Mesodermal cell (in vitro differentiated cells): ENCODE data around the gene PPP2R5B.

Experiments used
- H3K27ac ChIP-seq: 2 replicates; pipeline ENCODE4 v1.7.0; 2013; ENCODE audit warnings: mild to moderate bottlenecking, low read depth, low read length, moderate library complexity; ENCODE audit not compliant: severe bottlenecking
- H3K36me3 ChIP-seq: 2 replicates; pipeline ENCODE4 v1.7.1; 2013; ENCODE audit warnings: mild to moderate bottlenecking, low read length, moderate library complexity; ENCODE audit not compliant: control insufficient read depth, insufficient read depth
- H3K4me1 ChIP-seq: one replicate; pipeline ENCODE4 v1.7.1; 2013; ENCODE audit warnings: mild to moderate bottlenecking, low read length; ENCODE audit not compliant: insufficient read depth, control insufficient read depth, poor library complexity, severe bottlenecking
- H3K4me3 ChIP-seq: 2 replicates; pipeline ENCODE4 v1.7.0; 2013; ENCODE audit warnings: low read length, control low read depth, mild to moderate bottlenecking; ENCODE audit not compliant: insufficient read depth, poor library complexity, severe bottlenecking; ENCODE audit errors: extremely low read depth
- H3K9me3 ChIP-seq: 2 replicates; pipeline ENCODE4 v1.7.1; 2013; ENCODE audit warnings: mild to moderate bottlenecking, low read length, moderate library complexity; ENCODE audit not compliant: control insufficient read depth
- WGBS, 2 experiments: methylation state at CpG; one replicate each; pipeline ENCODE4 v1.1.5; 2013; ENCODE audit warnings: missing lambda C conversion rate in 2 of 2; ENCODE audit not compliant: insufficient coverage in 2 of 2; 5-methylcytosine and 5-hydroxymethylcytosine counted together

Gene PPP2R5B

GRCh38 chr11:64890522-64890939, 34.0 kb upstream of the PPP2R5B start:
- Histone ChIP-seq H3K4me3 (no peak overlapping the region), H3K27ac (no peak overlapping the region), H3K4me1 (peaks cover 30% of the 10 kb centered on the region), H3K36me3 (peaks cover 3% of the 10 kb centered on the region), H3K9me3 (no peaks in the 10 kb centered on the region)
- whole genome bisulfite sequencing, 2 experiments = 89 to 92% methylated on average over 7 of the region's 7 CpGs

GRCh38 chr11:64891215-64891848, 33.2 kb upstream of the PPP2R5B start:
- no peak overlapping the region for H3K4me3 ChIP-seq
- H3K4me1 ChIP-seq = peaks cover 25% of the 10 kb centered on the region
- 93 to 95% methylated on average over 19 to 25 of the region's 25 CpGs for WGBS, 2 experiments
- peaks cover 7% of the 10 kb centered on the region for H3K36me3 ChIP-seq
- H3K27ac ChIP-seq = no peak overlapping the region
- no peaks in the 10 kb centered on the region for H3K9me3 ChIP-seq

- no peak overlapping the region for H3K27ac ChIP-seq
- H3K36me3 ChIP-seq = peaks cover 11% of the 10 kb centered on the region
- no peak overlapping the region for H3K4me3 ChIP-seq
- no peaks in the 10 kb centered on the region for H3K9me3 ChIP-seq
- WGBS, 2 experiments = 69 to 85% methylated on average over 3 to 5 of the region's 5 CpGs
- H3K4me1 ChIP-seq = peaks cover 25% of the 10 kb centered on the region
These were observed 32.6 kb upstream of the PPP2R5B start for GRCh38 chr11:64891880-64892279.

GRCh38 chr11:64892411-64892831, 32.1 kb upstream of the PPP2R5B start:
- WGBS, 2 experiments = 91 to 96% methylated on average over 10 to 11 of the region's 11 CpGs
- H3K36me3 ChIP-seq = peaks cover 15% of the 10 kb centered on the region
- no peak overlapping the region for H3K27ac ChIP-seq
- H3K4me3 ChIP-seq = no peak overlapping the region
- no peaks in the 10 kb centered on the region for H3K9me3 ChIP-seq
- peaks cover 22% of the 10 kb centered on the region for H3K4me1 ChIP-seq

- peaks cover 19% of the 10 kb centered on the region for H3K4me1 ChIP-seq
- peaks cover 19% of the 10 kb centered on the region for H3K36me3 ChIP-seq
- H3K27ac ChIP-seq = no peak overlapping the region
- H3K4me3 ChIP-seq = no peak overlapping the region
- WGBS, 2 experiments = 95 to 97% methylated on average over 7 to 10 of the region's 10 CpGs
- no peaks in the 10 kb centered on the region for H3K9me3 ChIP-seq
These were observed 31.7 kb upstream of the PPP2R5B start for GRCh38 chr11:64892838-64893193.

GRCh38 chr11:64893194-64894069, 31.1 kb upstream of the PPP2R5B start:
- H3K27ac ChIP-seq = no peak overlapping the region
- no peaks in the 10 kb centered on the region for H3K9me3 ChIP-seq
- 92% methylated on average over 13 to 20 of the region's 25 CpGs for WGBS, 2 experiments
- H3K4me1 ChIP-seq = peaks cover 16% of the 10 kb centered on the region
- no peak overlapping the region for H3K4me3 ChIP-seq
- peaks cover 21% of the 10 kb centered on the region for H3K36me3 ChIP-seq

- Histone ChIP-seq H3K36me3 (peaks cover 24% of the 10 kb centered on the region), H3K4me1 (peaks cover 8% of the 10 kb centered on the region), H3K4me3 (no peak overlapping the region), H3K9me3 (no peaks in the 10 kb centered on the region), H3K27ac (no peak overlapping the region)
- WGBS, 2 experiments = 46 to 53% methylated on average over 8 of the region's 14 CpGs
These were observed 30.2 kb upstream of the PPP2R5B start for GRCh38 chr11:64894070-64894811.

- H3K9me3 ChIP-seq = no peaks in the 10 kb centered on the region
- no peak overlapping the region for H3K27ac ChIP-seq
- no peak overlapping the region for H3K4me3 ChIP-seq
- H3K36me3 ChIP-seq = peaks cover 27% of the 10 kb centered on the region
- peaks cover 5% of the 10 kb centered on the region for H3K4me1 ChIP-seq
- 94 to 97% methylated on average over 25 to 38 of the region's 39 CpGs for WGBS, 2 experiments
These were observed 29.6 kb upstream of the PPP2R5B start for GRCh38 chr11:64894812-64895452.

- Histone ChIP-seq H3K4me1 (no peaks in the 10 kb centered on the region), H3K36me3 (peaks cover 42% of the 10 kb centered on the region), H3K4me3 (no peak overlapping the region), H3K27ac (no peak overlapping the region), H3K9me3 (no peaks in the 10 kb centered on the region)
- 95 to 97% methylated on average over 13 to 14 of the region's 14 CpGs for WGBS, 2 experiments
These were observed 28.0 kb upstream of the PPP2R5B start for GRCh38 chr11:64896448-64897022.
